Measurements from ENCODE around the gene SLC39A7. TPM values are rescaled to one million over a fixed set of nuclear protein-coding genes. Genes with fewer than 3 reads are reported as not detected.
A peak's percentile ranks its signal among the peaks of the same experiment; 100 is the strongest.

SLC39A7 gene
- total and polyA plus RNA-seq, 2 of the 13 experiments (the other 11 are each of a cell fraction or from before 2014, with no cell fraction given), result 142 to 229 TPM

GRCh38 chr6:33248643-33248931, 47.9 kb downstream of the SLC39A7 start (continued):
- TF ChIP-seq, protein P1, sequence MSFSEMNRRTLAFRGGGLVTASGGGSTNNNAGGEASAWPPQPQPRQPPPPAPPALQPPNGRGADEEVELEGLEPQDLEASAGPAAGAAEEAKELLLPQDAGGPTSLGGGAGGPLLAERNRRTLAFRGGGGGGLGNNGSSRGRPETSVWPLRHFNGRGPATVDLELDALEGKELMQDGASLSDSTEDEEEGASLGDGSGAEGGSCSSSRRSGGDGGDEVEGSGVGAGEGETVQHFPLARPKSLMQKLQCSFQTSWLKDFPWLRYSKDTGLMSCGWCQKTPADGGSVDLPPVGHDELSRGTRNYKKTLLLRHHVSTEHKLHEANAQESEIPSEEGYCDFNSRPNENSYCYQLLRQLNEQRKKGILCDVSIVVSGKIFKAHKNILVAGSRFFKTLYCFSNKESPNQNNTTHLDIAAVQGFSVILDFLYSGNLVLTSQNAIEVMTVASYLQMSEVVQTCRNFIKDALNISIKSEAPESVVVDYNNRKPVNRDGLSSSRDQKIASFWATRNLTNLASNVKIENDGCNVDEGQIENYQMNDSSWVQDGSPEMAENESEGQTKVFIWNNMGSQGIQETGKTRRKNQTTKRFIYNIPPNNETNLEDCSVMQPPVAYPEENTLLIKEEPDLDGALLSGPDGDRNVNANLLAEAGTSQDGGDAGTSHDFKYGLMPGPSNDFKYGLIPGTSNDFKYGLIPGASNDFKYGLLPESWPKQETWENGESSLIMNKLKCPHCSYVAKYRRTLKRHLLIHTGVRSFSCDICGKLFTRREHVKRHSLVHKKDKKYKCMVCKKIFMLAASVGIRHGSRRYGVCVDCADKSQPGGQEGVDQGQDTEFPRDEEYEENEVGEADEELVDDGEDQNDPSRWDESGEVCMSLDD (CRISPR knock-in tag; IDR thresholded peaks at IDR 0.05; ENCODE audit: borderline replicate concordance), result no peak
- TF ChIP-seq HNRNPUL1 (IDR thresholded peaks at IDR 0.05; ENCODE audit: low read depth, low read length) (no peak), ZSCAN25 (CRISPR knock-in tag; IDR thresholded peaks at IDR 0.05) (no peak), CHD2 (IDR thresholded peaks at IDR 0.05; ENCODE audit: low read depth, low read length) (no peak), ZNF775 (CRISPR knock-in tag; IDR thresholded peaks at IDR 0.05; ENCODE audit: borderline replicate concordance) (no peak), ZNF234 (CRISPR knock-in tag; conservative IDR thresholded peaks at IDR 0.05) (peak; percentile 93; the same call in 1 of the 2 replicates), ZSCAN21 (CRISPR knock-in tag; IDR thresholded peaks at IDR 0.05; ENCODE audit: borderline replicate concordance) (no peak), MTF1 (CRISPR knock-in tag; IDR thresholded peaks at IDR 0.05) (no peak), ZNF530 (CRISPR knock-in tag; IDR thresholded peaks at IDR 0.05; ENCODE audit: low read depth) (no peak), ZNF101 (CRISPR knock-in tag; IDR thresholded peaks at IDR 0.05; ENCODE audit: borderline replicate concordance, low read depth) (0 out of 2 replicates have a peak, but pooled peaks have one; percentile 37), KIAA2018 (CRISPR knock-in tag; IDR thresholded peaks at IDR 0.05; ENCODE audit: borderline replicate concordance) (no peak), TOPORS (CRISPR knock-in tag; IDR thresholded peaks at IDR 0.05) (no peak)
- TF ChIP-seq, protein P2, sequence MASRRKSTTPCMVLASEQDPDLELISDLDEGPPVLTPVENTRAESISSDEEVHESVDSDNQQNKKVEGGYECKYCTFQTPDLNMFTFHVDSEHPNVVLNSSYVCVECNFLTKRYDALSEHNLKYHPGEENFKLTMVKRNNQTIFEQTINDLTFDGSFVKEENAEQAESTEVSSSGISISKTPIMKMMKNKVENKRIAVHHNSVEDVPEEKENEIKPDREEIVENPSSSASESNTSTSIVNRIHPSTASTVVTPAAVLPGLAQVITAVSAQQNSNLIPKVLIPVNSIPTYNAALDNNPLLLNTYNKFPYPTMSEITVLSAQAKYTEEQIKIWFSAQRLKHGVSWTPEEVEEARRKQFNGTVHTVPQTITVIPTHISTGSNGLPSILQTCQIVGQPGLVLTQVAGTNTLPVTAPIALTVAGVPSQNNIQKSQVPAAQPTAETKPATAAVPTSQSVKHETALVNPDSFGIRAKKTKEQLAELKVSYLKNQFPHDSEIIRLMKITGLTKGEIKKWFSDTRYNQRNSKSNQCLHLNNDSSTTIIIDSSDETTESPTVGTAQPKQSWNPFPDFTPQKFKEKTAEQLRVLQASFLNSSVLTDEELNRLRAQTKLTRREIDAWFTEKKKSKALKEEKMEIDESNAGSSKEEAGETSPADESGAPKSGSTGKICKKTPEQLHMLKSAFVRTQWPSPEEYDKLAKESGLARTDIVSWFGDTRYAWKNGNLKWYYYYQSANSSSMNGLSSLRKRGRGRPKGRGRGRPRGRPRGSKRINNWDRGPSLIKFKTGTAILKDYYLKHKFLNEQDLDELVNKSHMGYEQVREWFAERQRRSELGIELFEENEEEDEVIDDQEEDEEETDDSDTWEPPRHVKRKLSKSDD (CRISPR knock-in tag; IDR thresholded peaks at IDR 0.05; ENCODE audit: low read depth), result no peak
- TF ChIP-seq, protein P3, sequence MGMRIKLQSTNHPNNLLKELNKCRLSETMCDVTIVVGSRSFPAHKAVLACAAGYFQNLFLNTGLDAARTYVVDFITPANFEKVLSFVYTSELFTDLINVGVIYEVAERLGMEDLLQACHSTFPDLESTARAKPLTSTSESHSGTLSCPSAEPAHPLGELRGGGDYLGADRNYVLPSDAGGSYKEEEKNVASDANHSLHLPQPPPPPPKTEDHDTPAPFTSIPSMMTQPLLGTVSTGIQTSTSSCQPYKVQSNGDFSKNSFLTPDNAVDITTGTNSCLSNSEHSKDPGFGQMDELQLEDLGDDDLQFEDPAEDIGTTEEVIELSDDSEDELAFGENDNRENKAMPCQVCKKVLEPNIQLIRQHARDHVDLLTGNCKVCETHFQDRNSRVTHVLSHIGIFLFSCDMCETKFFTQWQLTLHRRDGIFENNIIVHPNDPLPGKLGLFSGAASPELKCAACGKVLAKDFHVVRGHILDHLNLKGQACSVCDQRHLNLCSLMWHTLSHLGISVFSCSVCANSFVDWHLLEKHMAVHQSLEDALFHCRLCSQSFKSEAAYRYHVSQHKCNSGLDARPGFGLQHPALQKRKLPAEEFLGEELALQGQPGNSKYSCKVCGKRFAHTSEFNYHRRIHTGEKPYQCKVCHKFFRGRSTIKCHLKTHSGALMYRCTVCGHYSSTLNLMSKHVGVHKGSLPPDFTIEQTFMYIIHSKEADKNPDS (CRISPR knock-in tag; IDR thresholded peaks at IDR 0.05), result no peak; the same call in 1 of the 2 replicates
